Posterior vena cava (tissue), 2 donors: Measurements from ENCODE around the gene PAWR. TPM values are rescaled to one million over a fixed set of nuclear protein-coding genes. Genes with fewer than 3 reads are reported as not detected.
"Not testable (repeated sequence)": the region's sequence is repeated elsewhere in the genome, so short reads cannot be mapped to it uniquely, and the experiment has no call there.

Experiments used
- DNase-seq: peaks from one replicate; pipeline ENCODE4 v3.0.0-alpha.2; 2020; ENCODE audit warnings: low spot score
- intact Hi-C, 2 donors: fragments of 100-400 bp; cut with DNase I; formaldehyde crosslinking; loops; one replicate each; pipeline versions ENCODE4 v1.14.1 to v1.14.2; 2022 to 2023
- total RNA-seq, 2 donors: library from RNA; stranded (reverse); fragmentation: NEBNext Ultra II Directional; extraction: Animal tissue kit (Norgen Biotek cat#: 25700); gene quantifications; one replicate each; pipeline ENCODE4 v1.2.1, GENCODE V29; 2021
- donor health status: DM: yes; HTN: yes; CAD: no.
- donor health status: DM: yes; HTN: yes; CAD: no.

The PAWR gene
- total RNA-seq, 2 donors from 2014 or later = 148 to 218 TPM

DNA sequence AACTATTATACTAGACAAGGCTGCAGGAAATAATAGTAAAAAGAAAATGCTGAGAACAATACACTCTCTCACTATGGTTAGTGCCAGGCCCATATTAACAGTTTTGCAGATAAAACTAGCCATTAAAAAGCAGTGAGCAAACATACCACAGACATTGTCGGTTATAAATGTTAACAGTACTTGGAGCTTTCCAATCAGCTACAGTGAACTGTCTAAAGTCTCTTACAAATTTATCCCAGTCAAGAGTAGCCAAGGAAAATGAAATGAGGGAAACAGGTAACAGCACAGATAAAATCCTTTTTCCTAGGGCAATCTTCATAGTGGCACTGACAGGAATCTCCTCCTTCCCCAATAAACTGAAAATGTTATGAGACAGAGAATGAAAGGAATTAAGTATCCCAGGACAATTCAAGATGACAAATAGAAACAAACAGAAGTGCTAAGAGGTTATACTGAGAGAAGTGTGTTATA is 30.8 kb downstream of the PAWR start:
- no peak for DNase-seq
- intact Hi-C loops = no loop called here

DNA sequence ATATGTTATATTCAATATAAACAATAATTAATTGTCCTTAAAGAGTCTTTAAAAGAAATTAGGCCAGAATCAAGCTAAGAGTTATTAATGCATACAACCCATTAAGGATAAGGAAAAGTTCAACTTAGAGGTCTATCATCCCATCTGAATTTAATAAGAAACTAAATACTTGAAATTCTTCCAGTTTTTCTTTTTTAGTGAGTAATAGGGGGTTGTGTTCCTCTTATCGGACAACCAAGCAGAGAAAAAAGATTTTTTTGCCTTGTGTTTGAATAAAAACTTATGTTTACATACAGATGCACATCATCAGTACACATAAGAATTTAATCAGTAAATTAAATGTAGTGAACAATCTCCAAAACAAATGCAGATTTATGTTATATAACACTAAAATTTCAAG is 32.5 kb downstream of the PAWR start:
- DNase-seq = no peak
- intact Hi-C loops = no loop called here

DNA sequence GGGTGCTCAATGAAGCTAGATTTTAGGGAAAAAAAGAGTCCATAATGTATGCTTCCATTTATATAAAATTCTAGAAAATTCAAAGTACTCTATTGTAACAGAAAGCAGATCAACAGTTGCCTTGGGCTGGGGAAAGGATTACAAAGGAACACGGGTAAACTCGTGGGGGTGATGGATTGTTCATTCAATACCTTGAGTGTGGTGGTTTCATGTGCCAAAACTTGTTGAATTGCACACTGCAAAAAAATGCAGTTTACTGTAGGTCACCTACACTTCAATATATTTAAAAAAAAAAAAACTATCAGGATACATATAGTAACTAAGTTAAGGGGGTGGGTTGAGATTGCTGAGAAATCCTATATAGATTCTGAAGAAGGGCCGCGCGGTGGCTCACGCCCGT is 33.6 kb downstream of the PAWR start:
- intact Hi-C loops = no loop called here
- DNase-seq = no peak

DNA sequence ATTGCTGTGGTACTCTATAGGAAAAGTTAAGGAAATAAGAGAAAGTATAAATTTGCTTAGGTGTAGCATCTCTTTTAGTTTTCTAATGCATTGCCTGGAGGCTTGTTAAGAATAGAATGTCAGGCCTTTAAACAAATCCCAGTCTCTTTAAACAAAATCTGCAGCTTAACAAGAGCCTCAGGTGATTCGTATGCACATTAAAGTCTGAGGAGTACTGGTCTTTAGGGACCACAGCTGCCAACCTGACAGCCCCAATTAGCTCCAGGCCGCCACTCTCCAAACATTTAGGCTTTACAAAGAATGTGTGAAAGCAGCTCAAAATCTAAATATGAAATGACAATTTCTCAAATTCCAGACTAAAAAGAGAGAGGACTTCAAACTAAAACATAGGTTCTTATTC is 35.7 kb downstream of the PAWR start:
- intact Hi-C loops = no loop called here
- no peak for DNase-seq

DNA sequence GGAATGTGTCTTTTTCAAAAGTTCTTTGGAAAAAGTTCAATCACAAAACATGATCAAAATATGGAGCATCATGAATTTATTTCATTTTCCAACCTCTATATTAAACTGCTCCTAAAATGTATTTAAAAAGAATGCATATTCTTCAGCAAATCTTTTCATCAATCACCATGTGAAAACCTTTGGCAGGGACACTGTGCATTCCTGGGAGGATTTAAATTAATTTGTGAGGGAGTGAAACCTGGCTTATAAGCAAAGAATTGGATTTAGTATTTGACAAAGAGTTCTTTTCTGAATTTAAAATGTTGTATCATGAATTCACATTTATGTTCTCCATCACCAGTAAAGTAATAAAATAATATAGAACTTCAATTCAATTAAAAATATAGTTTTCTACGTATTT is 38.2 kb downstream of the PAWR start:
- intact Hi-C loops = no loop called here
- DNase-seq = no peak

DNA sequence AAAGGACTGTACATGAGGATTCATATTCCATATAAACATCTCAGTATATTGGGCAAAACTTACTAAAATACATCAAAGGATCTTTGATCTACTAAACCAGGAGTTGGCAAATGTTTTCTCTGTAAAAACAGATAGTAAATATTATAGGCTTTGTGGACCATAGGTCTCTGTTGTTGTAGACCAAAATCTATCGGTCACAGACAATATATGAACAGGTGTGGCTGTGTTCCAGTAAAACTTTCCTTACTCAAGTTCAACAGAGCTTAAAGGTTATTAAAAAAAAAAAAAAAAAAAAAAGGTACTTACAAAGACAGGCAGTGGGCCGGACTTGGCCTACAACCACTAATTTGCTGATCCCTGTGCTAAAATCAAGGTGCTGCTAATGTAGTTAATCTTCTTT is 40.3 kb downstream of the PAWR start:
- intact Hi-C loops = no loop called here
- DNase-seq = no peak

DNA sequence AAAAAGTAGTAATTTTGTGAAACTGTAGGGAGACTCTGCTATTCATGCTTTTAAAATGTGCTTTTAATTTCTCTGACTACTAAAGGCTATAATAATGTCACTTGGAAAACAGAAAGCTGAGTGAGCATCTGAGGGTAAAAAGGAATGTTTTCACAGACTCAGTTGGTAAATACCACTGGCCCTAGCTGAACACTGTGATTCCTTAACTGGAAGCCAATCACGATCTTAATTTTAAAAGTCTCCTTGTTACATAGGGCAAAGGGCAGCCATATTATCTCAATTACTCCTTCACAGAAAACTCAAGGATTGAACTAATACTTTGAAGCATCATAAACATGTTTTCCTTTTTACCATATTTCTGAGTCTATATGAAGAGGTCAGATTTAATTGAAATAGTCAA is 41.9 kb downstream of the PAWR start:
- no peak for DNase-seq
- intact Hi-C loops = no loop called here

DNA sequence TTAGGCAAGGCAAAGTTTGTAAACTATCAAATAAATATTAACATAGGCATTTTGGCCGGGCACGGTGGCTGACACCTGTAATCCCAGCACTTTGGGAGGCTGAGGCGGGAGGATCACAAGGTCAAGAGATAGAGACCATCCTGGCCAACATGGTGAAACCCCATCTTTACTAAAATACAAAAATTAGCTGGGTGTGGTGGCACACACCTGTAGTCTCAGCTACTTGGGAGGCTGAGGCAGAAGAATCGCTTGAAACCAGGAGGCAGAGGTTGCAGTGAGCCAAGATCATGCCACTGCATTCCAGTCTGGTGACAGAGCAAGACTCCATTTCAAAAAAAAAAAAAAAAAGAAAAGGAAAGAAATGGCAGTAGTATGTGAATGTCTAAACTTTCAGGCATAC is 43.9 kb downstream of the PAWR start:
- DNase-seq, intact Hi-C loops: not testable (repeated sequence)

DNA sequence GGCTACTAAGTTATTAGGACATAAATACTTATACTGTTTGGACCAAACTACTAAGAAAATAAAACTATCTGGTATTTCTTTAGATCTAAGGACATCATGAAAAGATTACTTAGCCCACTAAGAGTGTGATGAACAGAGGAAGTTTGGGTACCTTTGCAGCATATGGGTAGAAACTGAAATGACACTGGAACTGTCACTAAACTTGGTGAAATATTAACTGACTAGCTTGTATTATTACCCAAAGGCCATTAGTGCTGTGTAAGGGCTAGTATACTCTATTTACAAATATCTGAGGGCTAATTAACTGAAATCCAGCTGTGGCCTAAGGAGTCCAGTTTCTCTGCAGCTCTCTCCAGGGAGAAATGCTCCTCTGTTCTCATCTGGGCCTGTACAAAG is 45.5 kb downstream of the PAWR start:
- intact Hi-C loops = no loop called here
- DNase-seq = no peak

DNA sequence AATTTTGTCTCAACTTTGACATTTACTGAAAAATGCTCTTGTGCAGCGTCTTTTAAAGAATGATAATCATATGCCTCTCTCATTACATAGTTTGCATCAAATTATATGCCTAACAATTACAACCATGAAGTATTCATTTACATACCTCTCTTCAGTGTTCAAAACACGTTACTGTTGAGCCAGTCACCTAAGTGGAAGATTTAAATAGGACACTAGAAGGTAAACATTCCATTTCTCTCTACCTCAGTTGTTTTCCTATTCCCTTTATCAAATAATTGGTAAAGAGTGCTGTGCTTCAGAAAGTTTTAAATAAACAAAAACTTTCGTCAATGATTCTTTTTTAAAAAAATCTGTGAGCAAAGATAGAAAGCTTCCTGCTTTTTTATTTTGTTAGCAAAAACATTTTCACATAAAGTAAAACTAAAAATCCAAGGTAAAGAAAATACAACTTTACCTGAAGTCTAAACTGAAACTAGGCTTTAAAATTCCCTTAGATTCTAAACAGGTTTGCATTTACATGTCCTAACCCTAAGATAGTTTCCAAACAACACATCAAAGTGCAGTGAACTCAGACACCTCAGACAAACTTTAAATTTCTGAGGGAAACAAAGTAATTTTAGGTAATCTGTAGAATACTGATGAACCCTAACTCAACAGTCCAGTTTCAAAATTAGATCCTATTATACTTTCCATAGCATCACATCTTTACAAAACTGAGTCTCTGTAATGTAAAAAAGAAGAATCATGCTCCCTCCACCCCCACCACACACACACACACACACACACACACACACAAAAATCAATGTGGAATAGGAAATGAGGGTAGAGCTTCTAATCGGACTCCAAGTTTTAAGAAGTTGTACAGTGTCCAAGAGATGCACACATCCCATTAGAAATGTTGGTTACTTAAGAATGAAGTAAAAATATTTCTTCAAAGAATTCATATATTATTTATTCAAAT is 46.2 kb downstream of the PAWR start:
- intact Hi-C loops = no loop called here
- no peak for DNase-seq

DNA sequence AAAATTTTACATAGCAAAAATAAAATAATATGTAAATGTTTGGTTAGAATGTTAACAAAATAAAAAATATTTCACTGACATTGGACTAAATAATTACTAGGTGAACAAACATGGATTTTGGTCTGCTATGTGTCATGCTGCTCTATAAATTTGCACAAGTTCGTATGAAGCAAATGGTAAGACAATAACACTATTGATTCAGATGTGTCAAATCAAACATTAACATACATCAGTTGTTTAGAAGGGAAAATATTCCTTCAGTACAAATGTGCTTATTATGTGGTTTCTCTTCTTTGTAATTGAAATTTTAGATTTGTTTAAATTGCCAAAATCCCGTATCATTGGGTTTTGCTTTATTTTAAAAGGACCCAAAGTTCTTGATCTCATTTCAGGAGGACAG is 46.9 kb downstream of the PAWR start:
- intact Hi-C loops = no loop called here
- no peak for DNase-seq

DNA sequence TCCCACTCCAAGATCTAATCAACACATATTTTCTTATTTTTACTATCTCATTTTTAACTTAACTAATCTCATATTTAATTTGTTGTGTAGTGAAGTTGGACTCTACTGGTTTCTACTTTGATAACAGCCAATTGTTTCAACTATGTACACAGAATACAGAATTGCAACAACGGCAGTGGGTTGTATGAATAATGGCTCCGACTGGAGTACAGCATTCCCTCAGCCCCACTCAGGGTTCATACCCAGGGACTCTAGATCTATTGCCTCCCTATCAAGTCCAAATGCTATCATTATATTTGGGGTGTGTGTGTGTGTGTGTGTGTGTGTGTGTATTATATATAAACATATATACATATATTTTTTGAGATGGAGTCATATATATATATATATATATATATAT is 52.3 kb downstream of the PAWR start:
- intact Hi-C loops = no loop called here
- no peak for DNase-seq

DNA sequence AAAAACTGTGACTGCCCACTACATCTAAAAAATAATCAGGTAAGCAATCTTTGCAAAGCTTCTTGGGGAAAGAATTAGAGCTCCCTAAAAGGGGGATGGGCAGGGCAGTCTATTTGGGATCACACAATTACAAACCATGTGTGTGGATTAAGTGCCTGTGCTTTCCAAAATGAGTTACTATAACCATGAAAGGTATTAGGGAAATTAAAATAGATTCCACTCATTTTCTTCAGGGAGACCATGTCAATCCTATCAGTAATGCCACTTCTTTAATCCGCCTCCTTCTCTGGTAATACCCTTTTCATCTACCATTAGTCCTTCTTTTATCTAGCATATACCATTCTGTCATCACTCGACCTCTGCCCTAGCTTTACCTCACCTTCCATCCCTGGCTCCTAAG is 53.7 kb downstream of the PAWR start:
- DNase-seq = no peak
- intact Hi-C loops = no loop called here

DNA sequence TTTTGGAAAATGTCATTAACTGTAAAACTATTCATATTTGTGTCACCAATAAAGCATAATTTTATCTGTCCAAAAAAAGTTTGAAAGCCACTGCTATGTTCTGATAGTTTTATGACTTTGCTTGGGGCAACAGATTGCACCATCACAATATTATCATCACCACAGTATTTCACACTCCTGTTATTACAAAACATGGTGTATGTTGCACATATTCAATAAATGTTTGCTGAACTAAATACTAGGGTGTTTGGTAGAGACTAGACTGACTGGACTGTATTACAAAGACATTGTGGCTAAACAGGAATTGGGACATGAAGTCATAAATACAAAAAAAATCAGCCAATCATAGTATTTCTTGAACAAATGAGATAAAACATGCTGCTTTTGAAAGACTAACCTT is 55.1 kb downstream of the PAWR start:
- no peak for DNase-seq
- intact Hi-C loops = no loop called here

DNA sequence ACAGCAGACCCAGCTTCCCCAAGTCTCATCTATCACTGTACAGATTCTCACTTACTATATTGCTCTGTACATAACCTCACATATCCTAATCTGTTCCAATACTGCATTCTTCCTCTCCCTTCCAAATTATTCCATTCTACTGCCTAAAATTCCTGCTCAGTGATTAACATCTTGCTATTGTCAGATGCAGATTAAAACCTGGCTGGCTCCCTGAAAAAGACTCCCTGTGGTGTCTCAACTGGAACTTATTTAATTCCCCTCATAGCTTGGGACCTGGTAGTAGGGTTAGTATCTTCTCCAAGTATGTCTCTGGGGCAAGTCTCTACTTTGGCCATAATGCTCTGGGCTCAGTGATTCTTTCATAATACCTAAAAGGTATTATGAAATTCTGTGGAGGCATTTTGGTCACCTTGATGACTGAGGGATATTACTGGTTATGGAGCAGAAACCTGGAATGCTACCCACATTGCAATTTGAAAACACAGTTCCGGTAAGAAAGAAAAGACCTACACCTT is 55.8 kb downstream of the PAWR start:
- DNase-seq = no peak
- intact Hi-C loops = no loop called here

DNA sequence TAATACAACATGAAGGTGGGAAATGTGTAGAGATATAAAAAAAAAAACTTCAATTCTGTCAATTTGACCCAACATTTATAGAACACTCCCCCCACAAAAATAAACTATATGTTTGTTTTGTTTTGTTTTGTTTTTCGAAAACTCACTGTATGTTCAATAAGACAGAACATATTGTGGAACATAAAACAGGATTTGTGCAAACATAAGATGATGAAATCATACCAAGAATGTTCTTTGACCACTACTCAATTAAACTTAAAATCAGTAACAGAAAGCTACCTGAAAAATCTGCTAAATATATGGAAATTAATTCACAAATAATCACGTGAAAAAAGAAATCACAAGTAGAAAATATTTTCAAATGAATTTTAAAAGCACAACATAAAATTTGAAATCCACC is 61.2 kb downstream of the PAWR start:
- no peak for DNase-seq
- intact Hi-C loops = no loop called here

DNA sequence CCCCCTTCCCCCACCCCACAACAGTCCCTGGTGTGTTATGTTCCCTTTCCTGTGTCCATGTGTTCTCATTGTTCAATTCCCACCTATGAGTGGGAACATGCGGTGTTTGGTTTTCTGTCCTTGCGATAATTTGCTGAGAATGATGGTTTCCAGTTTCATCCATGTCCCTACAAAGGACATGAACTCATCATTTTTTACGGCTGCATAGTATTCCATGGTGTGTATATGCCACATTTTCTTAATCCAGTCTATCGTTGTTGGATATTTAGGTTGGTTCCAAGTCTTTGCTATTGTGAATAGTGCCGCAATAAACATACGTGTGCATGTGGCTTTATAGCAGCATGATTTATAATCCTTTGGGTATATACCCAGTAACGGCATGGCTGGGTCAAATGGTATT is 64.0 kb downstream of the PAWR start:
- DNase-seq, intact Hi-C loops: not testable (repeated sequence)

DNA sequence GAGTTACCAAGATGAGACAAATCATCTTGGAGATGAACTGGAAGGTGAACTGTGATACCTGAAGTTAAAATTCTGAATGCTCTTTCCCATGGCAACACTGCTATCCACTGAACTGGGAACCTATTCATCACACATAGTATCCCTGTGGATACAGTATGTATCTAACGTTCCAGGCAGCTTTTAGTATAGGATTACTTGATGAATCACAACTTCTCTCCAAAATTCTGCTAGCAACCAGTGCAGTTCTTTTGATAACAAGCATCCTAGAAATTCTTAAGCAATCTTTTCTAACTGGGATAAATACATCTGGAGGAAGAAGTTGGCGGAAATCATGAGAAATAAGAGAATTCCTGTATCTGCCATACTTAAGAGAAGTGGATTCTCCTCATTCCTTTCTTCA is 66.4 kb downstream of the PAWR start:
- no peak for DNase-seq
- intact Hi-C loops = no loop called here

DNA sequence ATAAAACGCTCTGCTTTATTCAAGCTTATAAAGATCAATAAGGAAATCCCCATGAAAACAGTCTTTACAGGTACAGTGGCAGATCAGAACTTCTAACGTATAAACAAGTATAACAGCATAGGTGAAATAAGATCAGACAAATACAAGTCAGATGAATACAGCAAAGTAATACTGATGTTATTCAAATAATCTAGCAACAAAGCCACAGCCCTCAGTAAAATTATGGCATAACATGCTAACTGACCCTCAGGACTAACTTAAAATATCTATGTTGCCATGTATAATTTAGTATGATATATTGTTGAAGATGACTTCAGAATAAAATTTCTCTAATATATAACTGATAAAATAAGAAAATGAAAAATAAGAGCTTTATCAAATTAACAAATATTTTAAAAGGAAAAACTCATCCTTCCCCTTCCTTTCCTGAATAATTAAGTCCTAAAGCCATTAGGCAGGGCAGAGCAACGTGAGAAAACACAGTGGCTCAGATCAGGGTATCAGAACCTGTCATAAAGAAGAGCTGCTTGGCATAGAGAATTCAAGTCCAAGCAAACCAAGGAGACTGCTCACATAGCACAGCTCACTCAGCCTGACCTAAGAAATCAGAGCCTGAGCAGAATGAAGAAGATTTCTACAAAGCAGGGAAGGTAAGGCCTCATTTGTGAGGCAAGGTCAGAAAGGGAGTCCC is 70.7 kb downstream of the PAWR start:
- DNase-seq = no peak
- intact Hi-C loops = no loop called here

DNA sequence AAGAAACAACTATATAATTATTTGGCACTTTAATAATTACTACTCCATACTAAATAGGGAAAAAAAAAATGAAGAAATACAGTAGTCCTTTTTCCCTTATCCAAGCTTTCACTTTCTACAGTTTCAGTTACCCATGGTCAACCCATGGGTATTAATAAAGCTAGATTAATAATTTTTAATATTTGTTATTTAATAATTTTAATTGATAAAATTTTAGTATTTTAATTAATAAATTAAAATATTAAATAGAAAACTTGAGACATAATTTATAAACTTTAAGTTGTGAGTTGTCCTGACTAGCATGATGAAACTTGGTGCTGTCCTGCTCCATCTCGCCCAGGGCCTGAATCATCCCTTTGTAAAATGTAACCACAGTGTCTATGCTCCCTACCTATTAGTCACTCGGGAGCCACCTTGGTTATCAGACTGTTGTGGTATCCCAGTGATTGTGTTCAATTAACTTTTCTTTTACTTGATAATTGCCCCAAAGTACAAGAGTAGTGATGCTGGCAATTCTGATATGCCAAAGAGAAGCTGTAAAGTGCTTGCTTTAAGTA is 71.8 kb downstream of the PAWR start:
- intact Hi-C loops = no loop called here
- no peak for DNase-seq
